GM18870 (cell line): ENCODE measurements around the gene HSPA1L.
"Not testable (repeated sequence)": the region's sequence is repeated elsewhere in the genome, so short reads cannot be mapped to it uniquely, and the experiment has no call there.

Experiments
- ATAC-seq: cut with Tn5 transposase; IDR thresholded peaks from one replicate; pipeline ENCODE4 v1.9.1; 2021; ENCODE audit warnings: moderate library complexity; ENCODE audit not compliant: unreplicated experiment

The HSPA1L gene

DNA sequence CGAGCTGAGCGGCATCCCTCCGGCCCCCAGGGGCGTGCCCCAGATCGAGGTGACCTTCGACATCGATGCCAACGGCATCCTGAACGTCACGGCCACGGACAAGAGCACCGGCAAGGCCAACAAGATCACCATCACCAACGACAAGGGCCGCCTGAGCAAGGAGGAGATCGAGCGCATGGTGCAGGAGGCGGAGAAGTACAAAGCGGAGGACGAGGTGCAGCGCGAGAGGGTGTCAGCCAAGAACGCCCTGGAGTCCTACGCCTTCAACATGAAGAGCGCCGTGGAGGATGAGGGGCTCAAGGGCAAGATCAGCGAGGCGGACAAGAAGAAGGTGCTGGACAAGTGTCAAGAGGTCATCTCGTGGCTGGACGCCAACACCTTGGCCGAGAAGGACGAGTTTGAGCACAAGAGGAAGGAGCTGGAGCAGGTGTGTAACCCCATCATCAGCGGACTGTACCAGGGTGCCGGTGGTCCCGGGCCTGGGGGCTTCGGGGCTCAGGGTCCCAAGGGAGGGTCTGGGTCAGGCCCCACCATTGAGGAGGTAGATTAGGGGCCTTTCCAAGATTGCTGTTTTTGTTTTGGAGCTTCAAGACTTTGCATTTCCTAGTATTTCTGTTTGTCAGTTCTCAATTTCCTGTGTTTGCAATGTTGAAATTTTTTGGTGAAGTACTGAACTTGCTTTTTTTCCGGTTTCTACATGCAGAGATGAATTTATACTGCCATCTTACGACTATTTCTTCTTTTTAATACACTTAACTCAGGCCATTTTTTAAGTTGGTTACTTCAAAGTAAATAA lies 2.2 kb upstream of the HSPA1L start:
- not testable (repeated sequence) for ATAC-seq

DNA sequence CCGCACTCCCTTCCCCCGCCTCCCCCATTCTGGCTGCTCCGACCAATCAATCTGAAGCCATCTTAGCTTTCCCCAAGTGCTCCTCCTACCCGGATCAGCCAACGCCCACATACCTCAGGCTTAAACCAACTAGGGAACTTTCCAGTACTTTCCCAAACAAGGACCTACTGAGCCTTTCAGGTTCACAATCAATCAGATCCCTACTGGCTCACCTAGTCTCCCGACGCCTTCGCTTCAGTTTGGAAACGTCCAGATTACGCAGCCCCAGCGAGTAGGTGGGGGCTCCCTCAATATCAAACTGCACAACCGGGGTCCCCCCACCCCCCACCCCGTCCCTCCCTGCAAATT lies 432 bp downstream of the HSPA1L start:
- no peak for ATAC-seq

- ATAC-seq: no peak
These were observed 1.6 kb downstream of the HSPA1L start for GRCh38 chr6:31813465-31813849.

DNA sequence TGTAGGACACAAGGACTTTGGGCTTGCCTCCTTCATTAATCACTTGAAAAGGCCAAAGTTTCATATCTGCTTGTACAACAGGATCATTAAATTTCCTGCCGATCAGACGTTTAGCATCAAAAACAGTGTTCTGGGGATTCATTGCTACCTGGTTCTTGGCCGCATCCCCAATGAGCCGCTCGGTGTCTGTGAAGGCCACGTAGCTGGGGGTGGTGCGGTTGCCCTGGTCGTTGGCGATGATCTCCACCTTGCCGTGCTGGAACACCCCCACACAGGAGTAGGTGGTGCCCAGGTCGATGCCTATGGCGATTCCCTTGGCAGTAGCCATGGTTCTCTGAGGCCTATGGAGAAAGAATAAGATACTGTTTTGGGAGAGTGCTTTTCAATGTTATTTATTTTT lies 3.4 kb downstream of the HSPA1L start:
- ATAC-seq: no peak

- ATAC-seq: not testable (repeated sequence)
These were observed 6.5 kb downstream of the HSPA1L start for GRCh38 chr6:31808599-31808998.

- peak; percentile 66 for ATAC-seq
These were observed 8.4 kb downstream of the HSPA1L start, which contains the start of gene LSM2 for GRCh38 chr6:31806470-31807272. Gene LSM2, minus strand, starts transcription at chr6:31806966. Its CDS starts 209 bp downstream, at chr6:31806757.

- no peak for ATAC-seq
These were observed 9.1 kb downstream of the HSPA1L start for GRCh38 chr6:31805939-31806469.

DNA sequence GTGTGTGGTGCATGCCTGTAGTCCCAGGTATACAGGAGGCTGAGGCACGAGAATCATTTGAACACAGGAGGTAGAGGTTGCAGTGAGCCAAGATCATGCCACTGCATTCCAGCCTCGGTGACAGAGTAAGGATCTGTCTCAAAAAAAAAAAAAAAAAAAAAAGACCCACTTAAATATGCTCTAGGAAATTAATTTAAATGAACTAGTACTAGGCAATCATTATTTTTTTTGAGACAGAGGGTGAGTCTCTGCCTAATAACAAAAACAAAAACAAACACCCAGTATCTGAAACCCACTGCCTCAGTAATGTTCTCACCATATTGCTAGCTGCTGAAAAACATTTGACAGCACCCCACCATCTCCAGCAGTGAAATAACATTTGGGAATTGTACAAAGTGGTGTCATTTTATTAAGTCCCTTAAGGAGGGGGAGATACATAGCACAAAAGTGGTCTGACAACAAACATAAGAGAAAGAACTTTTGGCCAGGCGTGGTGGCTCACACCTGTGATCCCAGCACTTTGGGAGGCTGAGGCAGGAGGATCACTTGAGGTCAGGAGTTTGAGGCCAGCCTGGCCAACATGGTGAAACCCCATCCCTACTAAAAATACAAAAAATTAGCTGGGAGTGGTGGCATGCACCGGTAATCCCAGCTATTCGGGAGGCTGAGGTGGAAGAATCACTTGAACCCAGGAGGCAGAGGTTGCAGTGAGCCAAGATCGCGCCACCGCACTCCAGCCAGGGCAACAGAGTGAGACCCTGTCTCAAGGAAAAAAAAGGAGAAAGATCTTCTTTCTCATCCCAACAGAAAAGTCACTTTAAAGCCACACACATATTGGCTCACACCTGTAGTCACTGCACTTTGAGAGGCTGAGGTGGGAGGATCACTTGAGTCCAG lies 13.8 kb downstream of the HSPA1L start:
- not testable (repeated sequence) for ATAC-seq

DNA sequence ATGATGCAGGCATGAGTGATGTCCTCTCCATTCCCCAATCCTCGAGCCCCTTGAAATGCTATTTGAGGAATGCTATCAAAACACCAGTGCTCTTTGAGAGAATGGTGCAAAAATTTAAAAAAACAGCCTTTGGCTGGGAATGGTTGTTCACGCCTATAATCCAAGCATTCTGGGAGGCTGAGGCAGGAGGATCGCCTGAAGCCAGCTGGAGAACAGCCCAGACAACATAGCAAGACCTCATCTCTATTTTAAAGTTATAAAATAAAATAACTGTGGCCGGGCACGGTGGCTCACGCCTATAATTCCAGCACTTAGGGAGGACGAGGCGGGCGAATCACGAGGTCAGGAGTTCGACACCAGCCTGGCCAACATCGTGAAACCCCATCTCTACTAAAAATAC lies 15.3 kb downstream of the HSPA1L start:
- no peak for ATAC-seq

DNA sequence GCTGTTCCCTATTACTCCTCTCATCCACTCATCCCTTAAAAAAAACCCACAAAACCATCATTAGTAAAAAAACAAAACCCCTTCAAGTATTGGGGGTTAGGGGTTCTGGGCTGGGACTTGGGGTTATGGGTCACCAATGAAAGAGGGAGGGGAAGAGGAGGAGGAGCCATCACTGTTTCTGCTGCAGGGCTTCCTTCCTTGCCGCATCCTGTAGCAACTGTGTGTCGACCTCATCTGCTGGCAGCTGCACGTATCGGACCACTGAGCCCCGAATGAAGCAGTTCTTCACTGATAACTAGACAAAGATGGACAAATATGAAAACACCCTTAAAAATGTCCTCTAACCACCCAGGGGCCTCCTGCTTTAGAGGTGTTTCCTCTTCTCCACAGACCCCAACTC lies 17.5 kb downstream of the HSPA1L start:
- ATAC-seq: no peak

GRCh38 chr6:31796993-31797385 lies 18.1 kb downstream of the HSPA1L start:
- ATAC-seq: no peak

DNA sequence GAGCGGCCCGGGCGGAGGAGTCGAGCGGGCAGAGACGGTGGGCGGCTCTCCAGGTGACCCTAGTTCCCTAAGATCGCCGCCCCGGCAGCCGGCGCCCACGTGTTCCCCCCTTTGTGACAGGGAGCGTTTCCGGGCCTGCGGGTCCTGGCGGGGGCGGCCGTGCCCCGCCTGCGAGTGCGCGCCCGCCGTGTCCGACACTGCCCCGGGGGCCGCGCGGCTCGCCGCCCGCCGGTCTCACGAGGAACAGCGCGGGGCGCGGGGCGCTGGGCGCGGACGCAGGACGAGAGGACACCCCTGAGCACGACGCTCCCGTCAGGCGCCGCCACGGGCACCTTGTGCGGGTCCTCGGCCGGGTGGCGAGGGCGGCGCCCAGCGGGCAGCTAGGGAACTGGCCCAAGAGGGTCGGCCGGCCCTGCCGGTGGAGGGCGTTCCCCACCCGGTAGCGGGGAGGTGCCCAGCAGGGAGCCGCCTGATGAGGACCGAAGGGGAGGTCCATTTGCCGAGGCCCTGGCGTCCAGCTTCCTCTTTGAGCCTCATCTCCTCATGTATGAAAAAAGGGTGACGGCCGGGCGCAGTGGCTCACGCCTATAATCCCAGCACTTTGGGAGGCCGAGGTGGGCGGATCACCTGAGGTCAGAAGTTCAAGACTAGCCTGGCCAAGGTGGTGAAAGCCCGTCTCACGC lies 19.3 kb downstream of the HSPA1L start, which contains the start of gene VARS1:
TSS of gene VARS1 (minus strand) at position 137 of the 683 bp plus-strand sequence. CDS start 535 bp downstream, outside the sequence.
- no peak for ATAC-seq

DNA sequence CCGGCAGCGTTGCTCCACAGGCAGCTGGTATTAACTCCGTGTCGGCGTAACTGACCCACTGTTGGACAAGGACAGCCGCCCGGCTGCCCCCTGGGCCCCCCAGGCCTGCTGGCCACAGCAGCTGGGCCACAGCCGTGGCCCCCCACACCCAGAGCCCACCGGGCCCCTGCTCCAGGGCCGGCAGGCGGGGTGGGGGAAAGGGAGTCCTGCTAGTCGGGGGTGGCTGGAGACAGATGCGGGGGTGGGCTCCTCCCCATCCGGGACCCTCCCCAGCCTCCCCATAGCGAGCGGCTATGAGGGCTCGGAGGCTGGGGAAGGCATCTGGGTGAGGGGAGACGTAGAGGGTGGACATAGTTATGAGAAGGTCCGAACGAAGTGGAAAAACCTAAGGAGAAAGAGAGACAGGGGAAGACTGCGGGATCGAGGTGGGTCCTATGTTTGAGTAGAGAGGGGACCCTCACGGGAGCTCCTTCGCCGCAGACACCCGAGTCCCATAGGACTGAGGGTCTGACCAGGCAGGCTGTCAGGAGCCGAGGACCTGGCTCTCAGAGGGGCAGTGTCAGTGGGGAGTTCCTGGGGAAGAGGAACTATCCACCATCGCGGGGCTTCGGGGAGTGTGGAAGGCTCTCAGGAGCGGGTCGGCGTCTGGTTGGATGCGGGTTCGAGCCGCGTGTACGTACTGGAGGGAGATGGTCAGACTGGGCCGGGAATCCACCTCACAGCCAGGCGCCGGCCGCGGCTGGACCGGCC lies 20.0 kb downstream of the HSPA1L start:
- no peak for ATAC-seq

DNA sequence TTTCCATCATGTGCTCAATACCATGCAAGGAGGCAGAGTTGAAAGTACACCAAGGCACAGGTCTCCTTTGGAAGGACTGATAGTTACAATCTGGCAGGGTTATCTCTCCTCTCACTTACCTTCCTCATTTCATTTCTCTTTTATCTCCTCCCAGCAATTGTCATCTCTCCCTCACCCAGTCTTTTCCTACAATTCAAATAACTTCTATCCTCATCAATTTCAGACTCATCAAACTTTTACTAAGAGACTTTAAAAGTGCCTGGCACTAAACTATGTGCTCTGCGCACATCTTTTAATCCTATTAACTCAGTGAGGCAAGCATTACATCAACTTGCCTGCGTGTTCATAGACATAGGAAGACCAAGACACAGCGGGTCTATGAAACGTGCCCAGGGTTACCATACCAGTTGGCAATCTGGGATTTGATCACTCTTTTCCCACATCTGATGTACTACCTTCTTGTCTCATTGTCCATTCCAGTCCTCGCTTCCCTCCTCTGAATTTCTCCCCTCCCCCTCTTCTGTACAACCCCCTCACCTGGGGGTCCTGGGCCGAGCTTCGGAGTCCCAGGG lies 20.7 kb downstream of the HSPA1L start:
- no peak for ATAC-seq

- not testable (repeated sequence) for ATAC-seq
These were observed 21.2 kb downstream of the HSPA1L start for GRCh38 chr6:31793927-31794245.

DNA sequence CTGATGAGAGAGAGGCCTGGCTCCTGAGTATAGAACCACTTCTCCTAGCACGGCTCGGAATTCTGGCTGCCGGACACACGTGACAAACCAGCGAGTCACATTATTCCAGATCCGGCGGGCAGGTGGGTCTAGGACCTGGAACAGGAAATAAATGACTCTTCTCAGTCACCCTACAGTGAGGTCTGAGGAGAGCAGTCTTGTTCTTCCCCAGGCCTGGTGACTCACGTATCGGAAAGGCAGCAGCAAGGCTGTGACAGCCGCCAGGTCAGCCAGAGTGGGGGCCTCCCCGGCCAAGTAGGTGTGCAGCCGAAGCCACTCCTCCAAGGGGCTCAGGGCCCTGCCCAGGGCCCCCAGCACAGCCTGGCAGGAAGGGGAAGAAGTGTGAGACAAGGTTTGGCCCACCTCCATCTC lies 22.3 kb downstream of the HSPA1L start:
- ATAC-seq: no peak

DNA sequence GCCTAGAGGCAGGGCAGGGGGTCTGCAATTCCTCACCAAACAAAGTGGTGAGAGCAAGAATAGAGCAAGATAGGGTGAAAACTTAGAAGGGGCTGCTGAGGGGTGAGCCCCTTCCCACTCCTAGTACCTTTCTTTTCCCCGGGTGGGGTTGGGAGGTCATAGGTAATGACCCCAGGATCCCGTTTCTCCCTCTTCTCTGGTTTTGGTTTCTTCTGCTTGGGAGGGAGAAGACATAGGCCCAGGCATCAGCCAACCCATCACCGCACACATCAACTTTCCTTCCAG lies 23.1 kb downstream of the HSPA1L start:
- ATAC-seq: no peak

DNA sequence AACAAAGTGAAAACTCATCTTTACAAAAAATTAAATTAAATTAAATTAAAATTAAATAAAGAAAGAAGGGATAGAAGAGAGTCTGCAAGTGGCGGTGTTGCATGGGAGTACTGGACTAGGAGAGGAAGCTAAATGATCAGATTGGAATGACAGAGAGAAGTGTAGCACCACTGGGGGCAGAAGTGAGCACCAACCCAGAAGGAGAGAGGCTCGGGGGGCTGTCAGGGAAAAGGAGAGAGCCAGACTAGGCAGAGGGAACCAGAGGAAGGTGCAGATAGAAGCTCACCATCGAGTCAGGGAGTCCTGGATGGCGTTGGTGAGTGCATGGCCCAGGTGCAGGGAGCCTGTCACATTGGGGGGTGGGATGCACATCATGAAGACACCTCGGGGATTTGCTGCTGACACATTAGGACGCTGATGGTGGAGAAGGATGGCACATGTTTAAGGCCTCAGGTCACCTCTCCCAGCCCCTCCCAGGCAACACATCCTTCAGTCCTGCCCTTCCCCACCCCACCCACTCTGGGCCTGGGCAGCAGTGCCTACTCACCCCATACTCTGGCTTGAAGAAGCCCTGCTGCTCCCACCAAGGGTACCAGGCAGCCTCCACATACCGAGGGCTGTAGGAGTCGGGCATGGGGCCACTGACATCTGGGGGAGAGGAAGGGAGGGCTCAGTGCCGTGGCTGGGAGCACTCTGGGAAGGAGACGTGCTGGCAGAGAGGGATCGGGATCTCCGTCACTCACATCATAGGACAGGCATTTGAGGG lies 23.6 kb downstream of the HSPA1L start:
- no peak for ATAC-seq

DNA sequence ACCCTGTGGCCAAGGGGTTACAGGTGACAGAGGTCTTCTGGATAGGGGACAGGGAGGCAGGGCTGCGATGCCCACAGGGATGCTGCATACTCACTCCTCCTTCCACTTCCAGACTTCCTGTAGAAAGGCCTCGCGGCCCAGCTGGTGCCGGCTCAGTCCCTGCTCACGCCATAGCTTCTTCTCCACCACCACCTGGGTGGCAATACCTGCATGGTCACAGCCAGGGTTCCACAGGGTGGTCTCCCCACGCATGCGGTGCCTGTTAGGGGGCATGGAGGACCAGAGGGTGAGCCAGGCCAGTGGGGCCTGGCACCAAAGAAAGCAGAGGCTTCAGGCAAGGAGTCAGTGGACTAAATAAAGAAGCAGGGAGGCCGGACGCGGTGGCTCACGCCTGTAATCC lies 29.6 kb downstream of the HSPA1L start:
- no peak for ATAC-seq
